ENCODE data around the gene TRIP10.

DNA sequence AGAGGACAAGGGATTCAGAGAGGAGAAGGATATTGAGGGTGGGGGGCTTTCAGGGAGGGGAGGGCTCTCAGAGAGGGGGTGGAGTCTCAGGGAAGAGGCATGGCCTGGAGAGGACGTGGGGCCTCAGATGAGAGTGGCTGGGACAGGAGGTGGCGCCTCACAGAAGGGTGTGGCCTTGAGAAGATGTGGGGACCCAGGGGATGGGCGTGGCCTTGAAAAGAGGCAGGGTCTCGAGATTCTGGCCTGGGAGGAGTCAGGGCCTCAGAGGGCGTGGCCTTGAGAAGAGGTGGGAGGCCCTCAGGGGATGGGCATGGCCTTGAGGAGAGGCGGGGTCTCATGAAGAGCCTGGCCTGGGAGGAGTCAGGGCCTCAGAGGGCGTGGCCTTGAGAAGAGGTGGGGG is 45.8 kb upstream of the TRIP10 start:
- TF ChIP-seq, protein P1, sequence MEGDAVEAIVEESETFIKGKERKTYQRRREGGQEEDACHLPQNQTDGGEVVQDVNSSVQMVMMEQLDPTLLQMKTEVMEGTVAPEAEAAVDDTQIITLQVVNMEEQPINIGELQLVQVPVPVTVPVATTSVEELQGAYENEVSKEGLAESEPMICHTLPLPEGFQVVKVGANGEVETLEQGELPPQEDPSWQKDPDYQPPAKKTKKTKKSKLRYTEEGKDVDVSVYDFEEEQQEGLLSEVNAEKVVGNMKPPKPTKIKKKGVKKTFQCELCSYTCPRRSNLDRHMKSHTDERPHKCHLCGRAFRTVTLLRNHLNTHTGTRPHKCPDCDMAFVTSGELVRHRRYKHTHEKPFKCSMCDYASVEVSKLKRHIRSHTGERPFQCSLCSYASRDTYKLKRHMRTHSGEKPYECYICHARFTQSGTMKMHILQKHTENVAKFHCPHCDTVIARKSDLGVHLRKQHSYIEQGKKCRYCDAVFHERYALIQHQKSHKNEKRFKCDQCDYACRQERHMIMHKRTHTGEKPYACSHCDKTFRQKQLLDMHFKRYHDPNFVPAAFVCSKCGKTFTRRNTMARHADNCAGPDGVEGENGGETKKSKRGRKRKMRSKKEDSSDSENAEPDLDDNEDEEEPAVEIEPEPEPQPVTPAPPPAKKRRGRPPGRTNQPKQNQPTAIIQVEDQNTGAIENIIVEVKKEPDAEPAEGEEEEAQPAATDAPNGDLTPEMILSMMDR (conservative IDR thresholded peaks at IDR 0.05; ENCODE audit: low read length): no peak
- TF ChIP-seq EZH2phosphoT487 (IDR thresholded peaks at IDR 0.05; ENCODE audit: borderline replicate concordance): no peak
